ENCODE measurements around the gene KAZN.

Gene KAZN

GRCh38 chr1:14924455-14925331, 326.2 kb downstream of the KAZN start:
- DNase-seq, result peak; percentile 9

GRCh38 chr1:14925336-14926136, 327.1 kb downstream of the KAZN start:
- DNase-seq, result no peak

GRCh38 chr1:14926229-14926628, 327.7 kb downstream of the KAZN start:
- DNase-seq, result no peak

- DNase-seq, result no peak
Measured at GRCh38 chr1:14926818-14927575, 328.5 kb downstream of the KAZN start.

- DNase-seq, result no peak
Measured at GRCh38 chr1:14928412-14928811, 329.9 kb downstream of the KAZN start.

- no peak for DNase-seq
Measured at GRCh38 chr1:14928886-14929546, 330.5 kb downstream of the KAZN start.

- DNase-seq, result no peak
Measured at GRCh38 chr1:14929547-14930246, 331.2 kb downstream of the KAZN start.

GRCh38 chr1:14930247-14930965, 331.9 kb downstream of the KAZN start:
- DNase-seq, result no peak

- DNase-seq, result no peak
Measured at GRCh38 chr1:14932034-14932638, 333.7 kb downstream of the KAZN start.

GRCh38 chr1:14934867-14935266, 336.4 kb downstream of the KAZN start:
- no peak for DNase-seq

GRCh38 chr1:14936815-14937214, 338.3 kb downstream of the KAZN start:
- DNase-seq, result no peak

GRCh38 chr1:14937288-14937949, 338.9 kb downstream of the KAZN start:
- DNase-seq, result no peak

GRCh38 chr1:14939527-14940284, 341.2 kb downstream of the KAZN start:
- DNase-seq, result no peak

- no peak for DNase-seq
Measured at GRCh38 chr1:14940285-14940870, 341.9 kb downstream of the KAZN start.

- DNase-seq, result no peak
Measured at GRCh38 chr1:14941864-14942263, 343.4 kb downstream of the KAZN start.

- no peak for DNase-seq
Measured at GRCh38 chr1:14944471-14944985, 346.0 kb downstream of the KAZN start.

GRCh38 chr1:14945132-14946010, 346.9 kb downstream of the KAZN start:
- DNase-seq, result no peak

GRCh38 chr1:14946011-14946359, 347.5 kb downstream of the KAZN start:
- no peak for DNase-seq

Data from CD4-positive, alpha-beta T cell treated with Interleukin-6 for 4 hours (primary cell).